HG03442 (cell line): ENCODE data around the gene TBC1D23.
"Not testable (repeated sequence)": the region's sequence is repeated elsewhere in the genome, so short reads cannot be mapped to it uniquely, and the experiment has no call there.

Experiments
- ATAC-seq: cut with Tn5 transposase; IDR thresholded peaks from one replicate; pipeline ENCODE4 v1.9.1; 2021; ENCODE audit warnings: mild to moderate bottlenecking, moderate library complexity; ENCODE audit not compliant: unreplicated experiment

The TBC1D23 gene

DNA sequence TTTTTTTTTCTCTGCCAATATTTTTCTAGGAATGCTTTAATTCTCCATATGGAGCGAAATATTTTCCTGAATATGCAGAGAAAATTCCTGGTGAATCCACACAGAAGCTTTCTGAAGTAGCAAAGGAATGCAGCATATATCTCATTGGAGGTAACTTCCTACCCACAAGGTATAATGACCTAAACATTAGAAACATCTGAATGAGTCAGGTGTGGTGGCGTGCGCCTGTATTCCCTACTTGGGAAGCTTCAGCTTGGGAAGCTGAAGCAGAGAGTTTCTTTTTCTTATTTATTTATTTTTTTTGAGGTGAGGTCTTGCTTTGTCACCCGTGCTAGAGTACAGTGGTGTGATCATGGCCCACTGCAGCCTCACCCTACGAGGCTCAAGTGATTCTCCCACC is 79.0 kb downstream of the TBC1D23 start:
- ATAC-seq: no peak

DNA sequence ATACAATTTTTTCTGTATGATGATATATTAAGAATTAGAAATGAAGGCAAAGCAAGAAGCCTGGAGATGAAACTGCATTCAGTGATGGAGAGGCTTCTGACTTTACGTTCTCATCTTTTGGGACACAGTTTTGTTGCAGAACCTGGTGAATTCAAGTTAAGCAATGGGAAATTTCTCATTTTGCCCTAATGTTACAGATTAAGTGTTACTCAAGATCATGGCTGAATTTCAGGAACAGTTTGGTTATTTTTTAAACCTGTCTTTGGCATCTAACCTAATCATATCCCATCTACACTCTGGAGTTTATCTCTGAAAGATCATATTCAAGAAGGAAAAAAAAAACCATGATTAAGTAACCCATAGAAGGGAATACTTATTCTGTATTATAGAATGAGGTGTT is 79.7 kb downstream of the TBC1D23 start:
- ATAC-seq: no peak

DNA sequence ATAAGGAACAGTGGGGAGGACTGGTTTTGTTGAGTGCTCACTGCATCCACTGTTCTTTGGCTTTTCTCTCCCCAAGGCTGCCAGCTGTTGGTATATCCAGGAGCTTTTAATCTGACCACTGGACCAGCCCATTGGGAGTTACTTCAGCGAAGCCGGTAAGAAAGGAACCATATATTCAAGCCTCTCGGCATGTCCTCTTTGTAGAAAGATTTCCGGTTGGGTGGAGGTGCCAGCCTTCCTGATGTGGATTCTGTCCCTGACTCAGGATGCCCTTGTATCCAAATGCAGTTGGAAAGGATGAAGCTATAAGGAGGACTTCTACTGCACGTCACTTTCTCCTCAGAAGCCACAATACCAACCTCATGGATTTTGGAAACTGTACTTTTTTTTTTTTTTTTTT is 87.9 kb downstream of the TBC1D23 start:
- ATAC-seq: no peak

DNA sequence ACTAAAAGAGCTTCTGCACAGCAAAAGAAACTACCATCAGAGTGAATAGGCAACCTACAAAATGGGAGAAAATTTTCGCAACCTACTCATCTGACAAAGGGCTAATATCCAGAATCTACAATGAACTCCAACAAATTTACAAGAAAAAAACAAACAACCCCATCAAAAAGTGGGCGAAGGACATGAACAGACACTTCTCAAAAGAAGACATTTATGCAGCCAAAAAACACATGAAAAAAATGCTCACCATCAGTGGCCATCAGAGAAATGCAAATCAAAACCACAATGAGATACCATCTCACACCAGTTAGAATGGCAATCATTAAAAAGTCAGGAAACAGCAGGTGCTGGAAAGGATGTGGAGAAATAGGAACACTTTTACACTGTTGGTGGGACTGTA is 91.0 kb downstream of the TBC1D23 start:
- not testable (repeated sequence) for ATAC-seq

DNA sequence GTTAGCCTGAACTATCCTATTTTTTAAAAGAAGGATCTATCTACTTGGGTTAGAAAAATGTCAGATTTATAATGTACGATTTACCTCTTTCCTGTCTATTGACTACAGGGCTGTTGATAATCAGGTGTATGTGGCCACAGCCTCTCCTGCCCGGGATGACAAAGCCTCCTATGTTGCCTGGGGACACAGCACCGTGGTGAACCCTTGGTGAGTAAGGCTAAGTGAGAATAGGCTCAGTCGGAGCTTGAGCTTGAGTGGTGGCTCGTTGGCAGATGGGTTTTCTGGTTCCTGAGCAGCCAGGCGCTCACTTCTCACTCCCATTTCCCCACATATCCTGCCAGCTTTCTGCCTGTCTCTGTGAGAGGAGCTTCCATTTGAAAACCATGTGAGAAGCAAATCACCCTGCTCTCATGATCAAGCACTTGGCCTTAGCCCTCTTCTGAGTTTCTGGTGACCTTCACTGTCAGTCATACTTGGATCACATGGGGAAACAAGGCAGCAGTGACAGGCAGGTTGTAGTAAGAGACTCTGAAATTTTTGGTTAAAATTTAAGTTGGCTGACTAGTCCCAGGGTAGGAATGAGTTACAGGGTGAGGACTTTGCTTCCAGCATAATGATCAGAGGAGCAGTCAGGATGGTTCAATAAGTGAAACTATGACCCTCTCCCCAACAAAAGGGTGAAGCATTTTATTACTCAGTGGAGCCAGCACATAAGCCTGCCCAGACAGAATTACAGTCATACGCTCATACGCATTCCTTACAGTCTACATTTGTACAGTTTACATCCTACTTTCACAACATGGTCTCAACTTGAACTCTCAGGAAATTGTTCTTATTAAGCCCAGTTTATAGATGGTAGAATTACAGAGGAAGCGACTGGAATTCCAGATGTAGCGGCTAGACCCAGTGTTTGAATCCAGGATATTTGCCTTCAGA is 91.8 kb downstream of the TBC1D23 start:
- ATAC-seq: no peak

DNA sequence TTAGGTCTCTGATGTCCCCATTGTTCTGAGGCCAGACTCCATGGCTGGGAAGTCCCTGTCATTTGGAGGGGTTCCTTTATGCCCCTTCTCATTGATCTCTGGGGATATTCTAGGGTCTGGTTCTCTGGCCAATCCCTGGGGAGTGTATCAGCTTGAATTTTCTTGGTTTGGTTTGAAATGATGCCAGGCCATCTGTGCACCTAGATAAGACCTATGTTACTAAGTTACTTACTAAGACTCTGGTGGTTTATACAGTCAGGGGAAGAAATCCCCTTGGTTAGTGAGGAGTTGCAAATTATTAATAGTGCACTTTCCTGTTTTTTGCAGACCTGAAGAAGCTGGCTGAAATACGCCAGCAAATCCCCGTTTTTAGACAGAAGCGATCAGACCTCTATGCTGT is 94.1 kb downstream of the TBC1D23 start:
- no peak for ATAC-seq

DNA sequence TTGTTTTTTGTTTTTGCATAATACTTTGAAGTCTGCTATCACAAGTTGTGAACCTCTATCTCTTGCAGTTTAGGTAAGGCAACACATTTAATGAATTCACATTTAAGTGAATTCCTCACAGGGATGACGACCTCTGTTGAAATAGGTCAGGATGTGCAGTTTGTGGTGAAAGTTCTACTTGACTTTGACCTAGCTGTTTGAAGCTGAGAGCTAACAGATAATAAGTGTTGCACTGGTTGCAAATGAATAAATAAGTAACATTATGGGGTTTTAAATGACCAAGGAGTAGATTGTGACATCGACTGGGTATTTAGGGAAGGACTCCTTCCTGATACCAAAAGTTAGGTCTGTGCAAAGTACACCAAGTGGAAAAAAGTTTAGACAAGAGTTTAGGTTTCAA is 97.6 kb downstream of the TBC1D23 start:
- ATAC-seq: no peak

DNA sequence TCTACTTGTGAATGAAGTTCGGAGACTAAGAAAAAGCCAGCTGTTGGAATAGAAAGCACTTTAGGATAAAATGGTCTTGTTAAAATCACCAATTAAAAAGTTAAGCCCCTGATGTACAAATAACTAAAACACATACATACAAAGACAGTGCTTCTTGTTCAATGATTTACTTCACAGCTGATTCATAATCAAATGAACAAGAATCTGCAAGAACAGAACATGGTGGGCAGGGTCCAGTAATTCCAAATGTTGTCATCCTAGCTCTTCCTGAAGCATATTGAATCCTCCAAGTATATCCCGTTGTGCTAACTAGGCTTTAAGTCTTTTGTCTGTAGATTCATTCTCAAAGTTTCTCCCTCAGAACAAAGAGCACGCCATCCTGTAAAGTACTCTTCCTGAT is 98.2 kb downstream of the TBC1D23 start:
- ATAC-seq: no peak

DNA sequence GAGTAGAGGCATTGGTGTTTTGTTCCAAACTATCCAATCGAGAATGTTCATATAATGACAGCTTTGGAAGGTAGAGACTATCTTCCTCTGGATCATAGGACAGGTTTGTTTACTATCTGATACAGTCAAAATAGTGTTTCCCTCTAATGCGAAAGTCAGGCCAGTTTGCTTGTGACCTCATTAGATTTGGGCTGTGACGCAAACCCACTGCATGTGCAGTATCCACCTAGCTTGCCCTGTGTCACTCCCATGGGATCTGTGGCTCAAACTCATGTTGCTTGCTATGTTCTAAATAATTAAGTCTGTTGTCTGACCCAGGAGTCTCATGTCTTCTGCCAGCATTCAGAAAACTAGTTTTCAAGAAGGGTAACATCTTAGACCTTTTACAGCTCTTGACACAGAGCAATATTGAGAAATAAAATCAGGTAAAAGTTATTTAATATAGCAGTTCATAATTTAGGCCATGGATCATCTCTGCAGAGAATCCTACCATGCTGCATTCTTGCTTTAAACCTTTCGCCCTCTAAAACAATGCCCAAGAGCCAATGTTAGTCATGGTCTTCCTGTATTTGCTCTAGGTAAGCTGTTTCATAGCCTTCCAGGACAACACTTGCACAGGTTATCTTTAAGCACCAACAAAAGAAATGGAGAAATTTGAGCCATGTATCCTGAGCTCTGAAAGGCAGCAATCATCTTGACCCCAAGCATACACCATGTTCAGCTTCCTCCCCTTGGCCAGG is 100.1 kb downstream of the TBC1D23 start:
- ATAC-seq: no peak

DNA sequence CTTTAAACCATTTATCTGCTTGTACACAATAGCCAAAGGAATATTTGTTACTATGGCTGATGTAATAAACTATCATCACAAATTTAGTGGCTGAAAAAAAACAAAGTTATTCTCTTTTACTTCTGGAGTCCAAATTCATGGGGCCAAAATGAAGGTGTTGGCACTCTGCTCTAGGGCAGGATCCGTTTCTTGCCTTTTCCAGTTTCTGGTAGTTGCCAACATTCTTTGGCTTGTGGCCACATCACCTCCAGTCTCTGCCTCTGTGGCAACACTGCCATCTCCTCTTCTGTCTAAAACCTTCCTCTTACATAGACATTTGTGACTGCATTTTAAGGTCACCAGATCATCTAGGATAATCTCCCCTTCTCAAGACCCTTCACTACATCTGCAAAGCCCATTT is 101.1 kb downstream of the TBC1D23 start:
- no peak for ATAC-seq

DNA sequence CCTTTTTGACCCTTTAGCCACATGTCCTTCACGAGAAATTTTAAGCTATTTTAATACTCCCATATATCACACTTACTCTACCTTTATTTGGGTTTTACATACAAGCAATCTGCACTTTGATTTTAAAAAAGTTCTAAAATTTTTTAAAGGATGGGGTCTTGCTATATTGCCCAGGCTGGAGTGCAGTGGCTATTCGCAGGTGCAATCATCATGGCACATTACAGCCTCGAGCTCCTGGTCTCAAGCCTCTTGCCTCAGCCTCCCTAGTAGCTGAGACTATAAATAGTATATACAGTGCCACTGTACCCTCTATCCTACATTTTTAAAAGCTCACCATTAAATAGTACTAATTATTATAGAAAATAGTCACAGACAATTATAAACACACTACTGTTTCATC is 103.6 kb downstream of the TBC1D23 start:
- no peak for ATAC-seq

DNA sequence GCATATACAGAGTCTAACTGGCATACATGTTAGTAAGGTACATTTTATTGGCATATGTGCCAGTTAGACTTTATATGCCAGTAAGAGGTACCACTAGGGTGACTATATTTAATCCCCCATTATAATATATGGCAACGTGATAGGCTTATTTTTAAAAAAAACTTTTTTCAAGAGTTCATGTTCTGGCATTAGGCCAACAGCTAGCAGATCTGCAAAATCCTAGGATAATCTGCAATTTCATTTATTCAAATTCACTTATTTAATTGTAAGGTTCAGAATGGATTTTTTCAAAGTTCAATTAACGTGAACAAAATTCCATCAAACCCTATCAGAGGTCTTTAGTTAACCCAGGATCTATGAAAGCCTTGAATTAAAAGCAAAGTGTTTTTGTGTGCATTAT is 105.6 kb downstream of the TBC1D23 start:
- no peak for ATAC-seq

DNA sequence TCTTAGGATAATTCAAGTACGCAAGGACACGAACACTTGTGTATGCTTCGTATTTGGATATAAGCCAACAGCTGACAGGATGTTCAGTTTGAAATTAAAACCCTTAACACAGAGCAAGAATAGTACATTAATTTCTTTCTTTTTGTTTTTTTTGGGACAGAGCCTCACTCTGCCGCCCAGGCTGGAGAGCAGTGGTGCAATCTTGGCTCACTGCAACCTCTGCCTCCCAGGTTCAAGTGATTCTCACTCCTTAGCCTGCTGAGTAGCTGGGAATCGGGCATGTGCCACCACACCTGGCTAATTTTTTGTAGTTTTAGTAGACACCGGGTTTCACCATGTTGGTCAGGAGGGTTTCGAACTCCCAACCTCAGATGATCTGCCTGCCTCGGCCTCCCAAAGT is 107.6 kb downstream of the TBC1D23 start:
- ATAC-seq: no peak

DNA sequence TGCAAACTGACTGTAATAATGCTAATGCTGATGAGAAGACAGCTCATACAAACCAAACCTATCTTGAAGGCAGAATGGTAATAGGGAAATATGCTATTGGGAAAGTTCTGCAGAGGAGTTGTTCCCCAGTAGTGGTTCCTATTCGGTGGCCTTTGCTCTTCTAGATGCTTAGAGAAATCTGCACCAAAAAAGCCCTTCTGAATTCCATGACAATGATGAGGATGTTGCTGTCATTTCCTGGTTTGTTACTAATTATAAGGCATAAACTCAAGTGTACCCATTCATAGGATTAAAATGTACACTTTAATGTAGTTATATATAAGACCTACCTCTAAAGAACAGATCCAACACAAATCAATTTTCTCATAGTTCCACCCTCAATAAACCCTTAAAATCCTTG is 110.0 kb downstream of the TBC1D23 start:
- no peak for ATAC-seq

DNA sequence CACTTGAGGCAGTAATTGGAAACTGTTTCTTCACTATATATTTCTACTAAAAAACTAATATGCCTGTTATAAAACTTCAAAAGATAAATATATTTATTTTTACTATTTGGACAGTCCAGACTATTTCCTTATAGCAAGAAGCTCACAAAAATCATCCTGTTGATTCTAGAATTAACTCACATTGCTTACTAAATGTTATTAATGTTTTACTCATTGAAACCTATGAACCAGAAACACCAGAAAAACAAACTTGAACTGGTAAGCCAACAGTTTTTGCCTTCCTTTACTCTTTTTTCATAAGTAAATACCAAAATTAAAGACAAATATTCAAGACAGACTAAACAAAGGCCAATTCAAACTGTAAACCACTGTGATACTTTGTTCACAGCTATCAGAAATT is 113.7 kb downstream of the TBC1D23 start:
- no peak for ATAC-seq
